OCI-LY1 (cell line): ENCODE results near the gene DHX32.

ENCODE experiments used
- H2AFZ ChIP-seq: fragments of 200-600 bp; sonication (generic), shearing (Covaris generic); 2 replicates; pipeline ENCODE4 v1.6.0; 2014; ENCODE audit warnings: antibody characterized with exemption, mild to moderate bottlenecking, low read length
- H3F3A ChIP-seq: fragments of 200-600 bp; sonication (generic), shearing (Covaris generic); 2 replicates; pipeline ENCODE4 v1.6.0; 2014; ENCODE audit warnings: mild to moderate bottlenecking, antibody characterized with exemption, low read length, moderate library complexity; ENCODE audit not compliant: insufficient read depth
- H3K27ac ChIP-seq: fragments of 200-600 bp; sonication (generic); 2 replicates; pipeline ENCODE4 v1.5.1; 2014; ENCODE audit warnings: low read length, mixed run types, mild to moderate bottlenecking, low read depth; ENCODE audit not compliant: poor library complexity, severe bottlenecking
- H3K27me3 ChIP-seq: fragments of 200-600 bp; sonication (generic); 2 replicates; pipeline ENCODE4 v1.6.0; 2014; ENCODE audit warnings: antibody characterized with exemption, mild to moderate bottlenecking, low read length, moderate library complexity; ENCODE audit not compliant: insufficient read depth
- H3K36me3 ChIP-seq: fragments of 200-600 bp; sonication (generic); 2 replicates; pipeline ENCODE4 v1.6.1; 2014; ENCODE audit warnings: mild to moderate bottlenecking, antibody characterized with exemption, low read length, moderate library complexity, mixed read lengths; ENCODE audit not compliant: insufficient read depth
- H3K4me1 ChIP-seq: fragments of 200-600 bp; sonication (generic); 2 replicates; pipeline ENCODE4 v1.5.1; 2014; ENCODE audit warnings: mild to moderate bottlenecking, low read length, moderate library complexity; ENCODE audit not compliant: insufficient read depth, severe bottlenecking
- H3K4me2 ChIP-seq: fragments of 200-600 bp; sonication (generic), shearing (Covaris generic); 2 replicates; pipeline ENCODE4 v1.6.1; 2014; ENCODE audit warnings: low read length
- H3K4me3 ChIP-seq: fragments of 200-600 bp; sonication (generic); 2 replicates; pipeline ENCODE4 v1.5.1; 2014; ENCODE audit warnings: low read length, low read depth, mild to moderate bottlenecking, mixed read lengths; ENCODE audit not compliant: poor library complexity, severe bottlenecking
- H3K79me2 ChIP-seq: fragments of 200-600 bp; shearing (Covaris generic); 2 replicates; pipeline ENCODE4 v1.6.1; 2016; ENCODE audit warnings: mixed run types, low read length, mixed read lengths; ENCODE audit not compliant: insufficient read depth
- H3K9ac ChIP-seq: fragments of 200-600 bp; sonication (generic), shearing (Covaris generic); 2 replicates; pipeline ENCODE4 v1.6.1; 2014; ENCODE audit warnings: mild to moderate bottlenecking, low read length, mixed read lengths
- H3K9me2 ChIP-seq: fragments of 200-600 bp; sonication (generic), shearing (Covaris generic); 2 replicates; pipeline ENCODE4 v1.6.1; 2014; ENCODE audit warnings: low read depth, mild to moderate bottlenecking, low read length, mixed read lengths
- H3K9me3 ChIP-seq: fragments of 200-600 bp; shearing (Covaris generic); 2 replicates; pipeline ENCODE4 v1.6.1; 2014; ENCODE audit warnings: low read length, mixed read lengths
- H4K20me1 ChIP-seq: fragments of 200-600 bp; sonication (generic), shearing (Covaris generic); 2 replicates; pipeline ENCODE4 v1.6.0; 2016; ENCODE audit warnings: mild to moderate bottlenecking, low read length; ENCODE audit not compliant: insufficient read depth
- CTCF ChIP-seq: fragments of 200-600 bp; sonication (generic), shearing (Covaris generic); IDR thresholded peaks from 2 replicates; pipeline ENCODE4 v1.5.1; 2017; ENCODE audit warnings: mild to moderate bottlenecking, antibody characterized with exemption, low read length, moderate library complexity, mixed read lengths
- EZH2 ChIP-seq: fragments of 200-600 bp; sonication (generic), shearing (Covaris generic); IDR thresholded peaks from 2 replicates; pipeline ENCODE4 v1.8.0; 2017; ENCODE audit warnings: borderline replicate concordance, mixed run types, mild to moderate bottlenecking, antibody characterized with exemption, low read length, moderate library complexity, mixed read lengths

Gene DHX32

GRCh38 chr10:125836746-125837145 is 44.3 kb downstream of the DHX32 start:
- Histone ChIP-seq H3K4me3 (no peak overlapping the region), H3K27me3 (no peaks in the 10 kb centered on the region), H3K9me2 (no peaks in the 10 kb centered on the region), H4K20me1 (no peaks in the 10 kb centered on the region), H3K4me1 (no peaks in the 10 kb centered on the region), H3K4me2 (no peak overlapping the region), H3K27ac (no peak overlapping the region), H3K9me3 (no peaks in the 10 kb centered on the region), H2AFZ (no peak overlapping the region), H3K79me2 (no peaks in the 10 kb centered on the region), H3K36me3 (peaks cover 66% of the 10 kb centered on the region), H3K9ac (no peak overlapping the region), H3F3A (no peaks in the 10 kb centered on the region)
- TF ChIP-seq EZH2 (no peak), CTCF (no peak)

- H3K9me3 ChIP-seq = no peaks in the 10 kb centered on the region
- H3K79me2 ChIP-seq = peaks cover 31% of the 10 kb centered on the region
- peaks cover 21% of the 10 kb centered on the region for H3K4me1 ChIP-seq
- H3K27me3 ChIP-seq = no peaks in the 10 kb centered on the region
- no peaks in the 10 kb centered on the region for H3F3A ChIP-seq
- H3K27ac ChIP-seq = no peak overlapping the region
- H3K9me2 ChIP-seq = no peaks in the 10 kb centered on the region
- H3K9ac ChIP-seq = no peak overlapping the region
- peaks cover 85% of the 10 kb centered on the region for H3K36me3 ChIP-seq
- TF ChIP-seq CTCF (no peak), EZH2 (no peak)
- H4K20me1 ChIP-seq = no peaks in the 10 kb centered on the region
- H3K4me3 ChIP-seq = no peak overlapping the region
- no peak overlapping the region for H3K4me2 ChIP-seq
- H2AFZ ChIP-seq = no peak overlapping the region
These were observed 52.8 kb downstream of the DHX32 start for GRCh38 chr10:125828311-125828710.

GRCh38 chr10:125827133-125827532 is 54.0 kb downstream of the DHX32 start:
- TF ChIP-seq EZH2 (no peak), CTCF (no peak)
- Histone ChIP-seq H2AFZ (no peak overlapping the region), H3K27ac (no peak overlapping the region), H3K27me3 (no peaks in the 10 kb centered on the region), H3K79me2 (peaks cover 31% of the 10 kb centered on the region), H3K4me3 (no peak overlapping the region), H3K36me3 (peaks cover 73% of the 10 kb centered on the region), H3K9ac (no peak overlapping the region), H3K9me2 (no peaks in the 10 kb centered on the region), H3K9me3 (no peaks in the 10 kb centered on the region), H3K4me1 (peaks cover 26% of the 10 kb centered on the region), H3F3A (no peaks in the 10 kb centered on the region), H3K4me2 (no peak overlapping the region), H4K20me1 (no peaks in the 10 kb centered on the region)
